PFSK-1 (cell line): Measurements from ENCODE around the gene DNAH6.

Experiments
- FOXP2 ChIP-seq: optimal IDR thresholded peaks from 2 replicates; pipeline ENCODE3; 2011; ENCODE audit warnings: borderline replicate concordance, control low read depth, inconsistent platforms; ENCODE audit not compliant: insufficient read depth; ENCODE audit errors: extremely low read length, extremely low read depth
- POLR2AphosphoS5 ChIP-seq: IDR thresholded peaks from 2 replicates; pipeline ENCODE4 v1.6.1; 2012; ENCODE audit warnings: low read depth, mild to moderate bottlenecking, control low read depth, low read length, moderate library complexity
- SIN3A ChIP-seq: IDR thresholded peaks from 2 replicates; pipeline ENCODE4 v1.6.1; 2012; ENCODE audit warnings: mild to moderate bottlenecking, low read length, moderate library complexity, borderline replicate concordance; ENCODE audit not compliant: insufficient read depth
- TAF1 ChIP-seq: IDR thresholded peaks from 2 replicates; pipeline ENCODE4 v1.6.1; 2012; ENCODE audit warnings: low read length, control low read depth, borderline replicate concordance; ENCODE audit not compliant: insufficient read depth
- TF ChIP-seq, protein P1 (sequence below), 2 experiments: IDR thresholded peaks; 2 replicates each; pipeline versions ENCODE4 v1.6.1 to v1.8.0; 2011 to 2012; ENCODE audit warnings: low read depth in 2 of 2, low read length in 2 of 2, control low read depth in 1 of 2, inconsistent platforms in 1 of 2, mild to moderate bottlenecking in 1 of 2, moderate library complexity in 1 of 2; ENCODE audit not compliant: insufficient read depth in 1 of 2

DNA sequence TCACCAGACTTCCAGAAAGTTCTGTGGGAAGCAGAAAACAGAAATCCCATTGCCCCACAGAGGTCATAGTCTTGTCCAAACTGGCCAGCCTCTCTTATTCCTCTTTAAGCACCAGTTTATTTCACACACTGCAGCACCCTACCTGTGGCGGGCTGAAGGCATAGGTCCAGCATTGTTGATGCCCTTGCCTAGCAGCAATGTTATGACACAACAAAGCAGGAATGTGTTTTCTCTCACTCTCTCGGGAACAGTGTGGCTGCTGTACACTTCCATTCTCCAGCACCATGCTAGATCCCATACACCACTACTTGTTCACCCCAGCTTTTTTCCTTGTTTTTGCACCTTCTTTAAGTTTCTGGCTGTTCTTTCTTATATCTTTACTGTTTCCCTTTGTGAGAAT lies 181.6 kb downstream of the DNAH6 start:
- no peak for TF ChIP-seq POLR2AphosphoS5
- TF ChIP-seq TAF1, result no peak
- TF ChIP-seq, protein P1, sequence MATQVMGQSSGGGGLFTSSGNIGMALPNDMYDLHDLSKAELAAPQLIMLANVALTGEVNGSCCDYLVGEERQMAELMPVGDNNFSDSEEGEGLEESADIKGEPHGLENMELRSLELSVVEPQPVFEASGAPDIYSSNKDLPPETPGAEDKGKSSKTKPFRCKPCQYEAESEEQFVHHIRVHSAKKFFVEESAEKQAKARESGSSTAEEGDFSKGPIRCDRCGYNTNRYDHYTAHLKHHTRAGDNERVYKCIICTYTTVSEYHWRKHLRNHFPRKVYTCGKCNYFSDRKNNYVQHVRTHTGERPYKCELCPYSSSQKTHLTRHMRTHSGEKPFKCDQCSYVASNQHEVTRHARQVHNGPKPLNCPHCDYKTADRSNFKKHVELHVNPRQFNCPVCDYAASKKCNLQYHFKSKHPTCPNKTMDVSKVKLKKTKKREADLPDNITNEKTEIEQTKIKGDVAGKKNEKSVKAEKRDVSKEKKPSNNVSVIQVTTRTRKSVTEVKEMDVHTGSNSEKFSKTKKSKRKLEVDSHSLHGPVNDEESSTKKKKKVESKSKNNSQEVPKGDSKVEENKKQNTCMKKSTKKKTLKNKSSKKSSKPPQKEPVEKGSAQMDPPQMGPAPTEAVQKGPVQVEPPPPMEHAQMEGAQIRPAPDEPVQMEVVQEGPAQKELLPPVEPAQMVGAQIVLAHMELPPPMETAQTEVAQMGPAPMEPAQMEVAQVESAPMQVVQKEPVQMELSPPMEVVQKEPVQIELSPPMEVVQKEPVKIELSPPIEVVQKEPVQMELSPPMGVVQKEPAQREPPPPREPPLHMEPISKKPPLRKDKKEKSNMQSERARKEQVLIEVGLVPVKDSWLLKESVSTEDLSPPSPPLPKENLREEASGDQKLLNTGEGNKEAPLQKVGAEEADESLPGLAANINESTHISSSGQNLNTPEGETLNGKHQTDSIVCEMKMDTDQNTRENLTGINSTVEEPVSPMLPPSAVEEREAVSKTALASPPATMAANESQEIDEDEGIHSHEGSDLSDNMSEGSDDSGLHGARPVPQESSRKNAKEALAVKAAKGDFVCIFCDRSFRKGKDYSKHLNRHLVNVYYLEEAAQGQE (IDR thresholded peaks at IDR 0.05; ENCODE audit: insufficient read depth in 1 of 2, low read depth in 2 of 2, low read length in 2 of 2), result no peak
- TF ChIP-seq FOXP2, result no peak
- TF ChIP-seq SIN3A, result no peak
